ENCODE results near the gene GAST. TPM values are rescaled to one million over a fixed set of nuclear protein-coding genes. Genes with fewer than 3 reads are reported as not detected.

Gene GAST
- total RNA-seq, 1 experiment from 2014 or later, result not detected

DNA sequence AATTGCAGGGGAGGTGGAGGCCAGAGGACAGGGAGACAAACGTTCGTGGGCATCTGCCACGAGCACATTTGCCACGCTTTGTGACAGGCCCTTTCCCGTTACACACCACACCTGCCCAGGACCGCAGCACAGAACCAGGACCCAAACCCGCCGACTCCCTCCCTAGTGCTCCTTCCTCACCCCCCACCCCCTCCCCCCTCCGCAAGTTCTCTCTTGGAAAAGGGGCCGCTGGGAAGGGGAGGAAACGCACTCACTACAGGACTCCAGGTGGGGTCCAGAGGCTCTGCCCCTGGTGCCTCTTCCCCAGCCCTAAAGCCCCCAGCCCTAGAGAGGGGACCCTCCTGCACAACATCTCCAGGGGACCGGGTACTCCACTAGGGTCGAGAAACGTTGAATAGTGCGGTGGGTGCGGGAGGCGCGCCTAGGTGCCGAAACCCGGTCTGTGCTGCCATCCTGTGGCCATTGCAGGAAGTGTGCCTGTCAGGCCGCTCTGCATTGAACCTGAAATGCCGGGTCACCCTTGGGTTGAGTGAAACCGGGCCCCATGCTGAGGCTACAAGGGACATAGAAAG lies 45.3 kb upstream of the GAST start:
- Histone ChIP-seq H3K79me2 (ENCODE audit: low read length) (no peaks in the 10 kb centered on the region), H3K9me2 (replicated peaks; ENCODE audit: low read length) (no peaks in the 10 kb centered on the region), H4K20me1 (ENCODE audit: low read length) (no peaks in the 10 kb centered on the region), H3K4me2 (ENCODE audit: low read length) (peak overlapping the region; percentile 95), H3K27me3 (ENCODE audit: low read length) (no peaks in the 10 kb centered on the region), H3K4me3 (ENCODE audit: low read length) (peak overlapping the region; percentile 64), H3K4me1 (ENCODE audit: insufficient read depth, low read length) (peaks cover 25% of the 10 kb centered on the region), H3K36me3 (ENCODE audit: low read depth, low read length) (no peaks in the 10 kb centered on the region; the same call in 1 of the 2 replicates), H3K9ac (ENCODE audit: low read length) (peak overlapping the region; percentile 69; the same call in 1 of the 2 replicates), H3K9me3 (ENCODE audit: low read length) (no peaks in the 10 kb centered on the region), H3K27ac (ENCODE audit: low read length) (peak overlapping the region; percentile 42), H3F3A (ENCODE audit: low read length, unreplicated experiment) (no peaks in the 10 kb centered on the region), H2AFZ (ENCODE audit: low read length) (peak overlapping the region; percentile 97)
- peak; percentile 59 for ATAC-seq
- ChIA-PET POLR2A (ENCODE audit: unreplicated experiment) (no interaction called here), CTCF (interaction anchor here (1.3 kb wide), 1 partner anchor 18 kb away, joined by 3 read pairs; no protein-coding TSS in a partner anchor)
- DNase-seq, result peak; percentile 75
- BruUV-seq (replicated peaks), result no TSS peak
- intact Hi-C loops (cut with micrococcal nuclease), result loop anchor here (2.0 to 10.0 kb wide), 4 partner anchors 342 to 1044 kb away; no protein-coding TSS in a partner anchor
- TF ChIP-seq, protein P1, sequence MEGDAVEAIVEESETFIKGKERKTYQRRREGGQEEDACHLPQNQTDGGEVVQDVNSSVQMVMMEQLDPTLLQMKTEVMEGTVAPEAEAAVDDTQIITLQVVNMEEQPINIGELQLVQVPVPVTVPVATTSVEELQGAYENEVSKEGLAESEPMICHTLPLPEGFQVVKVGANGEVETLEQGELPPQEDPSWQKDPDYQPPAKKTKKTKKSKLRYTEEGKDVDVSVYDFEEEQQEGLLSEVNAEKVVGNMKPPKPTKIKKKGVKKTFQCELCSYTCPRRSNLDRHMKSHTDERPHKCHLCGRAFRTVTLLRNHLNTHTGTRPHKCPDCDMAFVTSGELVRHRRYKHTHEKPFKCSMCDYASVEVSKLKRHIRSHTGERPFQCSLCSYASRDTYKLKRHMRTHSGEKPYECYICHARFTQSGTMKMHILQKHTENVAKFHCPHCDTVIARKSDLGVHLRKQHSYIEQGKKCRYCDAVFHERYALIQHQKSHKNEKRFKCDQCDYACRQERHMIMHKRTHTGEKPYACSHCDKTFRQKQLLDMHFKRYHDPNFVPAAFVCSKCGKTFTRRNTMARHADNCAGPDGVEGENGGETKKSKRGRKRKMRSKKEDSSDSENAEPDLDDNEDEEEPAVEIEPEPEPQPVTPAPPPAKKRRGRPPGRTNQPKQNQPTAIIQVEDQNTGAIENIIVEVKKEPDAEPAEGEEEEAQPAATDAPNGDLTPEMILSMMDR (conservative IDR thresholded peaks at IDR 0.05; ENCODE audit: low read depth, low read length), result peak; percentile 84
- no peak for TF ChIP-seq EZH2 (IDR thresholded peaks at IDR 0.05; ENCODE audit: low read length, unreplicated experiment)

GRCh38 chr17:41667280-41668041 lies 44.7 kb upstream of the GAST start:
- no peaks in the 10 kb centered on the region for H3F3A ChIP-seq (ENCODE audit: low read length, unreplicated experiment)
- H3K4me3 ChIP-seq (ENCODE audit: low read length), result peak overlapping the region; percentile 64; the same call in 1 of the 2 replicates
- H3K9me2 ChIP-seq (replicated peaks; ENCODE audit: low read length), result no peaks in the 10 kb centered on the region
- no peaks in the 10 kb centered on the region for H3K9me3 ChIP-seq (ENCODE audit: low read length)
- intact Hi-C loops (cut with micrococcal nuclease), result loop anchor here (2.0 to 10.0 kb wide), 4 partner anchors 343 to 1045 kb away; no protein-coding TSS in a partner anchor
- peak overlapping the region; percentile 95 for H3K4me2 ChIP-seq (ENCODE audit: low read length)
- CTCF ChIA-PET, result interaction anchor here (0.6 to 1.3 kb wide), 4 partner anchors 19 to 589 kb away, joined by 3 to 6 read pairs (median 4); no protein-coding TSS in a partner anchor
- H3K9ac ChIP-seq (ENCODE audit: low read length), result 0 out of 2 replicates have a peak overlapping the region, but pooled peaks have one; percentile 69
- POLR2A ChIA-PET (ENCODE audit: unreplicated experiment), result interaction anchor here (0.5 to 1.6 kb wide), 3 partner anchors 21 to 710 kb away, joined by 3 to 14 read pairs (median 9); no protein-coding TSS in a partner anchor
- DNase-seq (peak; percentile 35), ATAC-seq (peak; percentile 39)
- no peaks in the 10 kb centered on the region for H3K27me3 ChIP-seq (ENCODE audit: low read length)
- no peaks in the 10 kb centered on the region; the same call in 1 of the 2 replicates for H3K36me3 ChIP-seq (ENCODE audit: low read depth, low read length)
- H2AFZ ChIP-seq (ENCODE audit: low read length), result peak overlapping the region; percentile 97
- H3K4me1 ChIP-seq (ENCODE audit: insufficient read depth, low read length), result peaks cover 25% of the 10 kb centered on the region
- H3K27ac ChIP-seq (ENCODE audit: low read length), result peak overlapping the region; percentile 60
- no TSS peak for BruUV-seq (replicated peaks)
- TF ChIP-seq, protein P1 (conservative IDR thresholded peaks at IDR 0.05; ENCODE audit: low read depth, low read length), result no peak; the same call in 1 of the 2 replicates
- no peak for TF ChIP-seq EZH2 (IDR thresholded peaks at IDR 0.05; ENCODE audit: low read length, unreplicated experiment)
- no peak for TF ChIP-seq EZH2phosphoT487 (IDR thresholded peaks at IDR 0.05; ENCODE audit: borderline replicate concordance, low read length)
- no peaks in the 10 kb centered on the region for H3K79me2 ChIP-seq (ENCODE audit: low read length)
- H4K20me1 ChIP-seq (ENCODE audit: low read length), result no peaks in the 10 kb centered on the region
